Measurements from ENCODE around the gene PNMA5. TPM values are rescaled to one million over a fixed set of nuclear protein-coding genes. Genes with fewer than 3 reads are reported as not detected.

The PNMA5 gene
- total RNA-seq, 1 donor from 2014 or later: not detected

DNA sequence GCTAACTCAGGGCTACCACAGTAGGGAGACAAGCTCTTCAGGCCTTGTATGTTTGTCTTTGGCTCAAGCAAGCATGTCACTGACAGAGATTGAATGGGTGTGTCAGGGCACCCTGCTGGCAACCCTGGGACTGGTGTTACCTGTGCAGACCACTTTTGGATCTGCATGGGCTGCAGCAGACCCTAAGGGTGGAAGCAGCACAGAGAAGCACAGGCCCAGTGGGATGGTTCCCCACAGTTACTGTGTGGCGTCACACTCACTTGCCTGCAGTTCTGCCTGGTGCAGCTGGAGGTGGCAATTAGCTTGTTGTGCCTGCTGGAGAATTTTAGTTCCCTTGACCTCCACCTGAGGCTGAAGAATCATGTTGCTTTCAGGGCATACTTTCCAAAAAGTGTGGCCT lies 50.1 kb downstream of the PNMA5 start:
- Histone ChIP-seq H3K9ac (no peak overlapping the region), H3K9me3 (ENCODE audit: low read depth) (no peaks in the 10 kb centered on the region), H3K79me2 (ENCODE audit: low read depth) (no peaks in the 10 kb centered on the region), H4K20me1 (ENCODE audit: low read depth) (no peaks in the 10 kb centered on the region), H3F3A (ENCODE audit: low read depth) (no peaks in the 10 kb centered on the region), H3K36me3 (no peaks in the 10 kb centered on the region), H3K27me3 (no peaks in the 10 kb centered on the region), H3K4me3 (no peak overlapping the region), H3K27ac (no peak overlapping the region), H3K4me2 (no peak overlapping the region), H3K4me1 (no peaks in the 10 kb centered on the region), H2AFZ (replicated peaks) (no peak overlapping the region)
- peaks cover 16% of the 10 kb centered on the region for H3K9me3 Mint-ChIP-seq
- peaks cover 2% of the 10 kb centered on the region for H3K4me1 Mint-ChIP-seq
- H3K27me3 Mint-ChIP-seq (ENCODE audit: insufficient read depth, low read depth): peaks cover 1% of the 10 kb centered on the region
- no peak overlapping the region for H3K27ac Mint-ChIP-seq
- H3K36me3 Mint-ChIP-seq: no peaks in the 10 kb centered on the region
- no peak for DNase-seq (ENCODE audit: low spot score)
- no peak overlapping the region for H3K4me3 Mint-ChIP-seq
- TF ChIP-seq EZH2 (IDR thresholded peaks at IDR 0.05) (no peak), EZH2phosphoT487 (IDR thresholded peaks at IDR 0.05) (no peak)
- TF ChIP-seq, protein P1, sequence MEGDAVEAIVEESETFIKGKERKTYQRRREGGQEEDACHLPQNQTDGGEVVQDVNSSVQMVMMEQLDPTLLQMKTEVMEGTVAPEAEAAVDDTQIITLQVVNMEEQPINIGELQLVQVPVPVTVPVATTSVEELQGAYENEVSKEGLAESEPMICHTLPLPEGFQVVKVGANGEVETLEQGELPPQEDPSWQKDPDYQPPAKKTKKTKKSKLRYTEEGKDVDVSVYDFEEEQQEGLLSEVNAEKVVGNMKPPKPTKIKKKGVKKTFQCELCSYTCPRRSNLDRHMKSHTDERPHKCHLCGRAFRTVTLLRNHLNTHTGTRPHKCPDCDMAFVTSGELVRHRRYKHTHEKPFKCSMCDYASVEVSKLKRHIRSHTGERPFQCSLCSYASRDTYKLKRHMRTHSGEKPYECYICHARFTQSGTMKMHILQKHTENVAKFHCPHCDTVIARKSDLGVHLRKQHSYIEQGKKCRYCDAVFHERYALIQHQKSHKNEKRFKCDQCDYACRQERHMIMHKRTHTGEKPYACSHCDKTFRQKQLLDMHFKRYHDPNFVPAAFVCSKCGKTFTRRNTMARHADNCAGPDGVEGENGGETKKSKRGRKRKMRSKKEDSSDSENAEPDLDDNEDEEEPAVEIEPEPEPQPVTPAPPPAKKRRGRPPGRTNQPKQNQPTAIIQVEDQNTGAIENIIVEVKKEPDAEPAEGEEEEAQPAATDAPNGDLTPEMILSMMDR (IDR thresholded peaks at IDR 0.05): no peak

DNA sequence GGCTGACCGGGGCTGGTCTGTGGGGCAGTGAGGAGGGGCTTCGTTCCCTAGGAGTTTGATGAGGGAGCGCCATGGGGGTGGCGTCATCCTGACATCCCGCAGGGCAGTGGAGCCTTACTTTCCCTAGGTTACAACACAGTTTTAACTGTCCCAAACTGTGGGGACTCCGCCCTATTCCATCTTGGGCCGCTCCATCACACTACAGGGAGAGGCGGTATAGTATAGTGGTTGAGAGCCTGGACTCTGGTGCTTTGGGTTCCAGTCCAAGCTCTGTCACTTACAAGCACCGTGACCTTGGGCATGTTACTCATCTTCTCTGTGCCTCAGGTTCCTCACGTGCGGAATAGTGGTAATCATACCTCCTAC lies 51.9 kb downstream of the PNMA5 start:
- Mint-ChIP-seq H3K27ac (no peak overlapping the region), H3K36me3 (no peaks in the 10 kb centered on the region), H3K27me3 (ENCODE audit: insufficient read depth, low read depth) (peaks cover 6% of the 10 kb centered on the region), H3K4me1 (peaks cover 2% of the 10 kb centered on the region), H3K4me3 (peak overlapping the region; percentile 18), H3K9me3 (peaks cover 12% of the 10 kb centered on the region)
- H2AFZ ChIP-seq (replicated peaks): peak overlapping the region; percentile 66
- H3K4me3 ChIP-seq: peak overlapping the region; percentile 54
- no peaks in the 10 kb centered on the region for H4K20me1 ChIP-seq (ENCODE audit: low read depth)
- no peaks in the 10 kb centered on the region for H3K4me1 ChIP-seq
- no peak for TF ChIP-seq EZH2phosphoT487 (IDR thresholded peaks at IDR 0.05)
- TF ChIP-seq, protein P1 (IDR thresholded peaks at IDR 0.05): no peak
- H3K79me2 ChIP-seq (ENCODE audit: low read depth): no peaks in the 10 kb centered on the region
- no peak overlapping the region for H3K9ac ChIP-seq
- no peak for DNase-seq (ENCODE audit: low spot score)
- H3F3A ChIP-seq (ENCODE audit: low read depth): no peaks in the 10 kb centered on the region
- H3K4me2 ChIP-seq: peak overlapping the region; percentile 73
- no peaks in the 10 kb centered on the region for H3K36me3 ChIP-seq
- H3K27me3 ChIP-seq: no peaks in the 10 kb centered on the region
- no peaks in the 10 kb centered on the region for H3K9me3 ChIP-seq (ENCODE audit: low read depth)
- no peak overlapping the region for H3K27ac ChIP-seq

DNA sequence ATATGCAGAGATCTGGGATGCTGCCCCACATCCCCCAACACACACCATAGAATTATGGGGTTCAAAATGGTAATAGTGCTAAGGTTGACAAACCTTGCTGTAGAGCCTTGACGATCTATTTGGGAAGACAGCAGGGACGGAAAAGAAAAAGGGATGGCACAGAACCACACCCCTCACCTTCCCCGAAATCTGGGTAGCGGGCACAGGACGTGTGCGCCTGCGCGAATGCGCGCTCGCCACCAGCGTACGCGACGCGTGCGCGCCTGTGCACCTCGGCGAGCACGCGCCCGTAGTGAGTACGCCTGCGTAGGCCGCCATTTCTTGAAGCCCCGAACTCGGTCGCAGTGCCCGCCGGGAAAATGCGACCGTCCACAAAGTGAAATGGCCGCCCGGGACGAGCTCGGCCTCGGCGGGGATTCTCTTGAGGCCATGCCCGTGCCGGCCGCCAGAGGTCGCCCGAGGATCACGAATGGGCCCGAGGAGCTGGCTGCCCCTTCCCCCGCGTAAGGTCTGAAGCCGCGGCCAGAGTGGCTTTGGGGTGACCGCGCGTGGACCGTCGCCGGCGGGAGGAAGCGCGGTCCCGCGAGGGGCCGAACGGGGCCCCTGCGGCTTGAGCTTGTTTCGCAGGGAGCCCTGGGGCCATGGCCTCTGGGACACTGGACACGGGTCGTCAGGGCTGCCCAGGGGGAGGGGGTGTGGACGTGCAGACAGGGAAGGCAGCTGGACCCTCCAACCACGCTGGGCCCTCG lies 52.4 kb downstream of the PNMA5 start:
- Mint-ChIP-seq H3K4me3 (peak overlapping the region; percentile 84), H3K27ac (peak overlapping the region; percentile 62), H3K9me3 (peaks cover 10% of the 10 kb centered on the region), H3K36me3 (no peaks in the 10 kb centered on the region), H3K27me3 (ENCODE audit: insufficient read depth, low read depth) (peaks cover 6% of the 10 kb centered on the region), H3K4me1 (peaks cover 2% of the 10 kb centered on the region)
- H3K9me3 ChIP-seq (ENCODE audit: low read depth): no peaks in the 10 kb centered on the region
- H3K36me3 ChIP-seq: no peaks in the 10 kb centered on the region
- no peak for TF ChIP-seq EZH2 (IDR thresholded peaks at IDR 0.05)
- TF ChIP-seq, protein P1 (IDR thresholded peaks at IDR 0.05): peak; percentile 73
- H3F3A ChIP-seq (ENCODE audit: low read depth): no peaks in the 10 kb centered on the region
- peak; percentile 95 for DNase-seq (ENCODE audit: low spot score)
- no peaks in the 10 kb centered on the region for H4K20me1 ChIP-seq (ENCODE audit: low read depth)
- no peak overlapping the region for H3K9ac ChIP-seq
- no peak overlapping the region for H3K27ac ChIP-seq
- H3K4me3 ChIP-seq: peak overlapping the region; percentile 54
- H3K79me2 ChIP-seq (ENCODE audit: low read depth): no peaks in the 10 kb centered on the region
- H3K4me1 ChIP-seq: no peaks in the 10 kb centered on the region
- peak overlapping the region; percentile 66 for H2AFZ ChIP-seq (replicated peaks)
- peak overlapping the region; percentile 78 for H3K4me2 ChIP-seq
- no peaks in the 10 kb centered on the region for H3K27me3 ChIP-seq

Other genes with a start within 250 kb of the PNMA5 start
- not detected in 2 replicates for gene MAGEA2, start 240.3 kb downstream of the PNMA5 start, total RNA-seq (ENCODE audit: low replicate concordance)
- gene CSAG3, start 234.9 kb downstream of the PNMA5 start, total RNA-seq (ENCODE audit: low replicate concordance): not detected in 2 replicates
- not detected in 2 replicates for gene MAGEA6, start 224.4 kb downstream of the PNMA5 start, total RNA-seq (ENCODE audit: low replicate concordance)
- 43.5 and 82.3 TPM in 2 replicates for gene CETN2, start 163.4 kb downstream of the PNMA5 start, total RNA-seq (ENCODE audit: low replicate concordance)
- 15.2 and 15.9 TPM in 2 replicates for gene NSDHL, start 163.1 kb downstream of the PNMA5 start, total RNA-seq (ENCODE audit: low replicate concordance)
- gene ZNF185, start 96.0 kb downstream of the PNMA5 start, total RNA-seq (ENCODE audit: low replicate concordance): 14.0 and 14.8 TPM in 2 replicates
- 2.9 and 3.1 TPM in 2 replicates for gene PNMA3, start 62.4 kb upstream of the PNMA5 start, total RNA-seq (ENCODE audit: low replicate concordance)
- 0.64 and 3.2 TPM in 2 replicates for gene PNMA6A, start 78.3 kb upstream of the PNMA5 start, total RNA-seq (ENCODE audit: low replicate concordance)
- gene MAGEA1, start 185.2 kb upstream of the PNMA5 start, total RNA-seq (ENCODE audit: low replicate concordance): not detected in 2 replicates

Measured in neural progenitor cell (in vitro differentiated cells).